Psoas muscle (tissue), 8 donors: ENCODE data around the gene PARP1. TPM values are rescaled to one million over a fixed set of nuclear protein-coding genes. Genes with fewer than 3 reads are reported as not detected.

Experiments
- ATAC-seq, 4 donors: fragments of 200-7000 bp; cut with Tn5 transposase; one replicate each; pipeline ENCODE4 v1.9.1; 2020; ENCODE audit warnings: moderate library complexity in 3 of 4, mild to moderate bottlenecking in 2 of 4
- DNase-seq, 2 donors: peaks; one replicate each; pipeline ENCODE4 v3.0.0-alpha.2; 2020
- H3K27ac ChIP-seq: fragments of 200-600 bp; one replicate; pipeline ENCODE4 v1.8.0; 2022
- H3K27me3 ChIP-seq, 3 donors: fragments of 200-600 bp in 1 of 3; one replicate each; pipeline versions ENCODE4 v1.6.1 to v1.8.0; 2013 to 2022; ENCODE audit warnings: low read length in 2 of 3, mild to moderate bottlenecking in 2 of 3, moderate library complexity in 1 of 3; ENCODE audit not compliant: insufficient read depth in 3 of 3
- H3K36me3 ChIP-seq, 2 donors: fragments of 200-600 bp in 1 of 2; one replicate each; pipeline versions ENCODE4 v1.6.1 to v1.8.0; 2013 to 2022; ENCODE audit warnings: low read depth in 1 of 2, mild to moderate bottlenecking in 1 of 2, moderate library complexity in 1 of 2; ENCODE audit not compliant: insufficient read depth in 1 of 2
- H3K4me1 ChIP-seq: fragments of 200-600 bp; one replicate; pipeline ENCODE4 v1.8.0; 2022
- H3K4me3 ChIP-seq: fragments of 200-600 bp; one replicate; pipeline ENCODE4 v1.8.0; 2022; ENCODE audit warnings: mild to moderate bottlenecking
- H3K9me3 ChIP-seq: fragments of 200-600 bp; one replicate; pipeline ENCODE4 v1.8.0; 2022
- CTCF ChIP-seq: fragments of 200-600 bp; IDR thresholded peaks from one replicate; pipeline ENCODE4 v1.8.0; 2022; ENCODE audit warnings: antibody characterized with exemption
- WGBS, 3 donors: extraction: QIAGEN DNeasy Blood & Tissue Kit; methylation state at CpG; one replicate each; pipeline versions ENCODE4 v1.1.6 to v1.1.7; 2013; 5-methylcytosine and 5-hydroxymethylcytosine counted together
- intact Hi-C, 2 donors: fragments of 100-400 bp; cut with DNase I; formaldehyde crosslinking; loops; one replicate each; pipeline versions ENCODE4 v1.11.0 to v1.14.2; 2022
- polyA plus RNA-seq, 3 donors: library from polyadenylated mRNA; stranded (reverse); fragments of 200-250 nt; gene quantifications; one replicate each; pipeline ENCODE4 v1.2.3, GENCODE V29; 2013
- total RNA-seq, 4 donors: library from RNA; stranded (reverse); fragmentation: NEBNext Ultra II Directional in 2 of 4; extraction: Animal tissue kit (Norgen Biotek cat#: 25700) in 2 of 4; gene quantifications; one replicate each; pipeline versions ENCODE4 v1.2.1 to v1.2.4, GENCODE V29; 2021 to 2023
- donor health status: healthy with polysubstance abuse.
- donor health status: DM: no; HTN: no; CAD: no; lungs with moderate emphysema.
- donor health status: Bipolar disorder and iron deficiency.
- donor health status: healthy.
- donor health status: DM: yes; HTN: yes; CAD: no.
- donor health status: DM: no; HTN: no; CAD: no.
- donor health status: DM: no; HTN: no; CAD: no.
- donor health status: DM: yes; HTN: yes; CAD: no.

PARP1 gene
- total and polyA plus RNA-seq, 7 donors: 23.8 to 85.8 (median 54.7) TPM

GRCh38 chr1:226312065-226312464, 95.8 kb downstream of the PARP1 start:
- WGBS, 3 donors: 69 to 76% (median 72%) methylated on average over 2 of the region's 2 CpGs

GRCh38 chr1:226311376-226311775, 96.5 kb downstream of the PARP1 start:
- Histone ChIP-seq H3K36me3 (no peaks in the 10 kb centered on the region), H3K4me1 (peaks cover 7% of the 10 kb centered on the region), H3K27me3 (no peaks in the 10 kb centered on the region), H3K9me3 (no peaks in the 10 kb centered on the region), H3K4me3 (no peak overlapping the region), H3K27ac (no peak overlapping the region)
- ATAC-seq (no peak), DNase-seq (no peak)
- no peak for TF ChIP-seq CTCF
- intact Hi-C loops: loop anchor here in 1 of 2 donors (5.0 kb wide), 1 partner anchor 46 kb away; no protein-coding TSS in a partner anchor
- 97 to 98% (median 98%) methylated on average over 7 of the region's 7 CpGs for WGBS, 3 donors

More at GRCh38 chr1:226312065-226312464, 95.8 kb downstream of the PARP1 start:
- H3K27ac ChIP-seq: no peak overlapping the region
- no peak for TF ChIP-seq CTCF
- no peak overlapping the region for H3K4me3 ChIP-seq
- intact Hi-C loops: loop anchor here in 1 of 2 donors (5.0 kb wide), 1 partner anchor 45 kb away; no protein-coding TSS in a partner anchor
- H3K36me3 ChIP-seq: no peaks in the 10 kb centered on the region
- H3K27me3 ChIP-seq: no peaks in the 10 kb centered on the region
- H3K4me1 ChIP-seq: peaks cover 7% of the 10 kb centered on the region
- ATAC-seq (no peak), DNase-seq (no peak)
- no peaks in the 10 kb centered on the region for H3K9me3 ChIP-seq

Other genes starting within 250 kb of the PARP1 start
- 10 to 100 TPM; 27.5 to 35.0 (median 29.4) TPM for gene ACBD3, start 221.4 kb downstream of the PARP1 start, total RNA-seq
- 10 to 100 TPM; 13.4 to 32.4 (median 21.7) TPM for gene ACBD3, start 221.4 kb downstream of the PARP1 start, polyA plus RNA-seq
- not detected for gene MIXL1, start 184.4 kb downstream of the PARP1 start, total RNA-seq
- gene MIXL1, start 184.4 kb downstream of the PARP1 start, polyA plus RNA-seq: under 1 TPM in 1 of 3 donors, not detected in 2; 0.01 TPM
- 1 to 10 TPM; 1.1 to 1.8 (median 1.5) TPM for gene LIN9, start 98.9 kb downstream of the PARP1 start, total RNA-seq
- gene LIN9, start 98.9 kb downstream of the PARP1 start, polyA plus RNA-seq: 1 to 10 TPM; 1.5 to 2.6 (median 2.2) TPM
- 1 to 10 TPM in 3 of 4 donors, under 1 TPM in 1; 0.34 to 1.5 (median 1.2) TPM for gene STUM, start 140.7 kb upstream of the PARP1 start, total RNA-seq
- gene STUM, start 140.7 kb upstream of the PARP1 start, polyA plus RNA-seq: under 1 TPM; 0.69 to 0.96 (median 0.86) TPM